SK-N-SH treated with all-trans-retinoic acid at 6 μM for 48 hours (cell line): Measurements from ENCODE around the gene PEAK3.
A peak's percentile ranks its signal among the peaks of the same experiment; 100 is the strongest.

Experiments used
- ATAC-seq: fragments of 200-7000 bp; cut with Tn5 transposase; 3 replicates; pipeline ENCODE4 v1.9.1; 2020; ENCODE audit warnings: mild to moderate bottlenecking, moderate library complexity
- ARNTL ChIP-seq: fragments of 450-650 bp; formaldehyde crosslinking; IDR thresholded peaks from 2 replicates; pipeline ENCODE4 v1.5.0; 2020; ENCODE audit warnings: low read depth, mild to moderate bottlenecking, moderate library complexity, borderline replicate concordance
- BACH2 ChIP-seq: fragments of 250-450 bp; sonication (Bioruptor Pico); IDR thresholded peaks from 2 replicates; pipeline ENCODE4 v1.9.0; 2021; ENCODE audit warnings: mild to moderate bottlenecking, borderline replicate concordance
- CSDC2 ChIP-seq: fragments of 250-450 bp; sonication (Bioruptor Pico); IDR thresholded peaks from 2 replicates; pipeline ENCODE4 v1.5.0; 2020; ENCODE audit warnings: mild to moderate bottlenecking, moderate library complexity
- ISL1 ChIP-seq: fragments of 250-450 bp; sonication (Bioruptor Pico); IDR thresholded peaks from 2 replicates; pipeline ENCODE4 v2.1.2; 2022; ENCODE audit warnings: mild to moderate bottlenecking, moderate library complexity
- POU6F1 ChIP-seq: fragments of 250-450 bp; sonication (Bioruptor Pico); IDR thresholded peaks from 2 replicates; pipeline ENCODE4 v1.8.0; 2021; ENCODE audit warnings: low read depth, mild to moderate bottlenecking, moderate library complexity, borderline replicate concordance
- PPARA ChIP-seq: fragments of 250-450 bp; sonication (Bioruptor Pico); IDR thresholded peaks from 2 replicates; pipeline ENCODE4 v1.5.0; 2020; ENCODE audit warnings: mild to moderate bottlenecking, borderline replicate concordance
- RARB ChIP-seq: fragments of 250-450 bp; sonication (Bioruptor Pico); IDR thresholded peaks from 2 replicates; pipeline ENCODE4 v1.8.0; 2021; ENCODE audit warnings: mild to moderate bottlenecking, moderate library complexity
- SNAI2 ChIP-seq: fragments of 250-450 bp; sonication (Bioruptor Pico); IDR thresholded peaks from 2 replicates; pipeline ENCODE4 v1.5.0; 2020; ENCODE audit warnings: mild to moderate bottlenecking, moderate library complexity
- TCF4 ChIP-seq: fragments of 250-450 bp; sonication (Bioruptor Pico); IDR thresholded peaks from 2 replicates; pipeline ENCODE4 v1.8.0; 2021; ENCODE audit warnings: mild to moderate bottlenecking, moderate library complexity, borderline replicate concordance
- TOX ChIP-seq: fragments of 250-450 bp; sonication (Bioruptor Pico); IDR thresholded peaks from 2 replicates; pipeline ENCODE4 v1.8.0; 2021; ENCODE audit warnings: mild to moderate bottlenecking, moderate library complexity, borderline replicate concordance
- TSHZ2 ChIP-seq: fragments of 250-450 bp; sonication (Bioruptor Pico); IDR thresholded peaks from 2 replicates; pipeline ENCODE4 v1.5.0; 2020; ENCODE audit warnings: mild to moderate bottlenecking, moderate library complexity
- ZFP3 ChIP-seq: fragments of 250-450 bp; sonication (Bioruptor Pico); IDR thresholded peaks from 2 replicates; pipeline ENCODE4 v1.5.0; 2020; ENCODE audit warnings: mild to moderate bottlenecking, moderate library complexity
- ZFP30 ChIP-seq: fragments of 450-650 bp; formaldehyde crosslinking; IDR thresholded peaks from 2 replicates; pipeline ENCODE4 v1.5.0; 2022; ENCODE audit warnings: mild to moderate bottlenecking, moderate library complexity
- ZNF565 ChIP-seq: fragments of 450-650 bp; formaldehyde crosslinking; conservative IDR thresholded peaks from 2 replicates; pipeline ENCODE4 v1.5.0; 2020; ENCODE audit warnings: low read depth, mild to moderate bottlenecking, moderate library complexity
- TF ChIP-seq, protein P1 (sequence below): fragments of 250-450 bp; sonication (Bioruptor Pico); IDR thresholded peaks from 2 replicates; pipeline ENCODE4 v1.5.1; 2020; ENCODE audit warnings: low read depth, mild to moderate bottlenecking, moderate library complexity
- TF ChIP-seq, protein P2 (sequence below): fragments of 250-450 bp; sonication (Bioruptor Pico); IDR thresholded peaks from 2 replicates; pipeline ENCODE4 v1.8.0; 2020; ENCODE audit warnings: mild to moderate bottlenecking, moderate library complexity, borderline replicate concordance

The PEAK3 gene

GRCh38 chr19:2248136-2249009 is 33.6 kb downstream of the PEAK3 start:
- TF ChIP-seq SNAI2 (CRISPR knock-in tag), result no peak
- TF ChIP-seq TSHZ2, result no peak
- no peak for TF ChIP-seq ZFP3 (CRISPR knock-in tag)
- no peak for TF ChIP-seq ARNTL (CRISPR knock-in tag)
- no peak for TF ChIP-seq ZFP30
- TF ChIP-seq POU6F1 (CRISPR knock-in tag), result no peak
- TF ChIP-seq, protein P1, sequence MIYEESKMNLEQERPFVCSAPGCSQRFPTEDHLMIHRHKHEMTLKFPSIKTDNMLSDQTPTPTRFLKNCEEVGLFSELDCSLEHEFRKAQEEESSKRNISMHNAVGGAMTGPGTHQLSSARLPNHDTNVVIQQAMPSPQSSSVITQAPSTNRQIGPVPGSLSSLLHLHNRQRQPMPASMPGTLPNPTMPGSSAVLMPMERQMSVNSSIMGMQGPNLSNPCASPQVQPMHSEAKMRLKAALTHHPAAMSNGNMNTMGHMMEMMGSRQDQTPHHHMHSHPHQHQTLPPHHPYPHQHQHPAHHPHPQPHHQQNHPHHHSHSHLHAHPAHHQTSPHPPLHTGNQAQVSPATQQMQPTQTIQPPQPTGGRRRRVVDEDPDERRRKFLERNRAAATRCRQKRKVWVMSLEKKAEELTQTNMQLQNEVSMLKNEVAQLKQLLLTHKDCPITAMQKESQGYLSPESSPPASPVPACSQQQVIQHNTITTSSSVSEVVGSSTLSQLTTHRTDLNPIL, result no peak
- no peak for TF ChIP-seq BACH2
- TF ChIP-seq ISL1 (CRISPR knock-in tag), result no peak
- no peak for TF ChIP-seq TOX
- no peak for TF ChIP-seq TCF4
- TF ChIP-seq CSDC2, result no peak
- no peak for TF ChIP-seq ZNF565 (CRISPR knock-in tag)
- TF ChIP-seq, all 23 proteins: peak for 0
- no peak for ATAC-seq

GRCh38 chr19:2247433-2248101 is 34.4 kb downstream of the PEAK3 start:
- ATAC-seq, result no peak
- no peak for TF ChIP-seq BACH2
- TF ChIP-seq ZFP30, result no peak
- no peak for TF ChIP-seq ISL1 (CRISPR knock-in tag)
- TF ChIP-seq SNAI2 (CRISPR knock-in tag), result no peak
- TF ChIP-seq RARB (CRISPR knock-in tag), result no peak
- TF ChIP-seq ARNTL (CRISPR knock-in tag), result no peak
- TF ChIP-seq, protein P2, sequence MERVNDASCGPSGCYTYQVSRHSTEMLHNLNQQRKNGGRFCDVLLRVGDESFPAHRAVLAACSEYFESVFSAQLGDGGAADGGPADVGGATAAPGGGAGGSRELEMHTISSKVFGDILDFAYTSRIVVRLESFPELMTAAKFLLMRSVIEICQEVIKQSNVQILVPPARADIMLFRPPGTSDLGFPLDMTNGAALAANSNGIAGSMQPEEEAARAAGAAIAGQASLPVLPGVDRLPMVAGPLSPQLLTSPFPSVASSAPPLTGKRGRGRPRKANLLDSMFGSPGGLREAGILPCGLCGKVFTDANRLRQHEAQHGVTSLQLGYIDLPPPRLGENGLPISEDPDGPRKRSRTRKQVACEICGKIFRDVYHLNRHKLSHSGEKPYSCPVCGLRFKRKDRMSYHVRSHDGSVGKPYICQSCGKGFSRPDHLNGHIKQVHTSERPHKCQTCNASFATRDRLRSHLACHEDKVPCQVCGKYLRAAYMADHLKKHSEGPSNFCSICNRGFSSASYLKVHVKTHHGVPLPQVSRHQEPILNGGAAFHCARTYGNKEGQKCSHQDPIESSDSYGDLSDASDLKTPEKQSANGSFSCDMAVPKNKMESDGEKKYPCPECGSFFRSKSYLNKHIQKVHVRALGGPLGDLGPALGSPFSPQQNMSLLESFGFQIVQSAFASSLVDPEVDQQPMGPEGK (CRISPR knock-in tag), result no peak
- no peak for TF ChIP-seq PPARA (CRISPR knock-in tag)

DNA sequence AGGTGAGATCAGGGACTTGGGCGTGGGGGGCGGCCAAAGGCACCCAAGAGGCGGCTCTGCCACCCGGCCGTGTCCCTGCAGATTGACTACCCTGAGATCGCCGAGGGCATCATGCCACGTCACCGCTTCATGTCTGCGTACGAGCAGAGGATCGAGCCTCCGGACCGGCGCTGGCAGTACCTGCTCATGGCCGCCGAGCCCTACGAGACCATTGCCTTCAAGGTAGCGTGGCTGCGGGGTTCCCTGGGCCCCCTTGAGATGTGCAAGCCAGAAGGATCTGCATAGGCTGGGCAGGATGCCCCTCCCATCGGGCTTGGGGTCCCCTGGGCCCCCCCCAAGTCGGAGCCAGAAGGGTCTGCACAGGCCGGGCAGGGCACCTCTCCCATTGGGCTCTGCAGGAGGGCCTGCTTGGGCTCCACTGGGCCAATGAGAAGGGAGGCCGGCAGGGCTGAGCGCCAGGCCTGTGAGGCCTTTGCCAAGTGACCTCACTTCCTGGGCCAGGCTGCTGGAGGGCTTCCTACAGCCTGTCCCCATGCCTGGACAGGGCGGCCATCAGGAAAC is 35.1 kb downstream of the PEAK3 start:
- peak; percentile 46 for ATAC-seq
- no peak for TF ChIP-seq RARB (CRISPR knock-in tag)
- no peak for TF ChIP-seq BACH2
- TF ChIP-seq, all 23 proteins: peak for 0

DNA sequence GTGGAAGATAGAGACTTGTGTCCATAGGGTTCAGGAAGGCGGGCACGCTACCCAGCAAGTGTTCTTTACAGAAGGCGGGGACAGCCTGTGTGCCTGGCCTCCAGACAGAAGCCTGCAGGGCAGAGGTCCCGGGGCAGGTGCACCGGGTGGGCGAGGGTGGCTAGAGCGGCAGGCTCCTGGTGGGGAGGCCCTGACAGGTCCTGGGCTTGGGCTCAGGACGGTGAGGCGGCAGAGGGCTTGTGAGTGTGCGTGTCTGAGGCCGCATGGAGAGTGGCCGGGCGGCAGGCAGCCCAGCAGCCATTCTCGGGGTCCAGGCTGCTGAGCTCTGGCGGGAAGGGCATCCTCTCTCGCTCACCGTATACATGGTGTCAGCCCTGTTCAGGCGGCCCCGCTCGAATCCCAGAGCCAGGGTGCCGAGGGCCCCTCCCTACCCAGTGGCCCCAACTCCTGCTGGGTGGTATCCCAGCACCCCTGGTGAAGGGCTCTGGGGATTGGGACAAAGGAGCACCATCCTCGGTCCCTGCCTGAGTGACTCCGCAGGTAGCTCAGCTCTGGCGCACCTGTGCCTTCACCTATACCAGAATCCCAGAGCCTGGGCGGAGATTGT is 35.9 kb downstream of the PEAK3 start:
- ATAC-seq, result no peak
- TF ChIP-seq RARB (CRISPR knock-in tag) (no peak), PPARA (CRISPR knock-in tag) (no peak), ZFP3 (CRISPR knock-in tag) (no peak), ARNTL (CRISPR knock-in tag) (no peak), CSDC2 (no peak)
- TF ChIP-seq, all 23 proteins: peak for 0
